ENCODE data around the gene HSPBP1.
"Not testable (repeated sequence)": the region's sequence is repeated elsewhere in the genome, so short reads cannot be mapped to it uniquely, and the experiment has no call there.

HSPBP1 gene

GRCh38 chr19:55231391-55232285 lies 48.3 kb downstream of the HSPBP1 start:
- no peak for DNase-seq

GRCh38 chr19:55230780-55231179 lies 49.1 kb downstream of the HSPBP1 start:
- DNase-seq = no peak

DNA sequence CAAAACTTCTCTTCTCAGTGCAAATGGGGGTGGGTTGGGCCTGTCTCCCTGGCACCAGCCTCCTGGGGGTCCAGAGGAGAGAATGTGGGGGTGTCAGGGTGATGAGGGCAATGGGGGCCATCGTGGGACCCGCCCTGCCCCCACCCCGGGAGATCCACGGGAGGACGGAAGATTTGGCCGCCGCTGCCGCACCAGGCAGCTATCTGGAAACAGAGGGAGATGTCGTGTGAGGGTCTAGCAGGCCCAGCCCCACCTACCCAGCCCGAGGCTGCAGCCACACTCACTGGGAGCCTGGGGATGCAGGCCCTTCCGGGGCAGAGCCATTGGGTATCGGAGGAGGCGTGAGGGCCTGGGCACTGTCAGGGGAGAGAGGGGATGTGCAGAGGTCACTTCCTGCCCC lies 49.6 kb downstream of the HSPBP1 start:
- no peak for DNase-seq

DNA sequence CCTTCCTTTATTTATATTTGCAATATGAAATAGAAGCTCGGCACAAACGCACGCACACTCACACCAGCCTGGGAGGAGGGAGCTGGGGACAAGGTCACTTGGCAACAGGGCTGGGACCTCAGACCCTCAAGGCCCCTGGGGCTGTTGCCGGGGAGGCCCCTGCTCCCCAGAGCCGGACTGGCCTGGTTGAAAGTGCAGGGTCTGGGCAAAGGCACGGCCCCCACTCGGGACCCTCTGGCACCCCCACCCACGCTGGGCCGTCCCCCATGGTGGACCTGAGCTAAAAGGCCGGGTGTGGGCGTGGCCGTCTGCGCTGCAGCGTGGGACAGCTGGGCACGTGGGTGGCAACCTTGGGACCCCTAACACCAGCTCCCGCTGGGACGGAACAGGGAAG lies 50.1 kb downstream of the HSPBP1 start:
- DNase-seq = no peak

DNA sequence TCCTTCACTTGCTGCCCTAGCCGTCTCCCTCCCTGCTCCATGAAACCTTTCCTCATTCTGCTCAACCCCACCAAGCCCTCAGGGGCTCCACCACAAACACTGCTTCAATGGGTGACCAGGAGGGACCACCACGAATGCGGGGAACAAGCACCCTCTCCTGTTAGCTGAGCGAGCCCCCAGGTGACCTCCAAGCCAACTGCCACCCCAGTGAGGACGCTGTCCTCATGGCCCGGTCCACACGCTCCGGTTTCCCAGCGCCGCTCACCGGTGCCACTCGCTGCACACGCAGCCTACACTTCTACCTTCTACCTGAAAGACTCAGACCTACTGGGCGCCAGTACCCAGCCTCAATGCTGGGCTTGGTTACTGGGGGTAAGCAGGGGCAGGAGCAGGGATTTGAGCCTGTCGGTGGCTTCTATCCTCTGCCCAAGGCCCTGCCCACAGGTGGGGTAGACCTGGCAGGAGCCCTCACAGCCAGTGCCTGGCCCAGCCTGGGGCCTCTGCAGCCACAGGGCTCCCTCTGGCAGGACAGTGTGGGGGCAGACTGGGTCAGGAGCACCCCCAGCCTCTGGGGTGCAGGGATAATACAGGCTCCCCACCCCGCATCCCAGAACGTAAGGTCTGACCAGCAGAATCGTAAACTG lies 50.6 kb downstream of the HSPBP1 start:
- DNase-seq = no peak

GRCh38 chr19:55228403-55229031 lies 51.4 kb downstream of the HSPBP1 start, which contains the start of gene TMEM86B:
Gene TMEM86B (minus strand): TSS chr19:55228763. CDS start chr19:55228741, 22 bp downstream.
- no peak for DNase-seq

GRCh38 chr19:55228015-55228391 lies 51.9 kb downstream of the HSPBP1 start:
- DNase-seq = no peak

DNA sequence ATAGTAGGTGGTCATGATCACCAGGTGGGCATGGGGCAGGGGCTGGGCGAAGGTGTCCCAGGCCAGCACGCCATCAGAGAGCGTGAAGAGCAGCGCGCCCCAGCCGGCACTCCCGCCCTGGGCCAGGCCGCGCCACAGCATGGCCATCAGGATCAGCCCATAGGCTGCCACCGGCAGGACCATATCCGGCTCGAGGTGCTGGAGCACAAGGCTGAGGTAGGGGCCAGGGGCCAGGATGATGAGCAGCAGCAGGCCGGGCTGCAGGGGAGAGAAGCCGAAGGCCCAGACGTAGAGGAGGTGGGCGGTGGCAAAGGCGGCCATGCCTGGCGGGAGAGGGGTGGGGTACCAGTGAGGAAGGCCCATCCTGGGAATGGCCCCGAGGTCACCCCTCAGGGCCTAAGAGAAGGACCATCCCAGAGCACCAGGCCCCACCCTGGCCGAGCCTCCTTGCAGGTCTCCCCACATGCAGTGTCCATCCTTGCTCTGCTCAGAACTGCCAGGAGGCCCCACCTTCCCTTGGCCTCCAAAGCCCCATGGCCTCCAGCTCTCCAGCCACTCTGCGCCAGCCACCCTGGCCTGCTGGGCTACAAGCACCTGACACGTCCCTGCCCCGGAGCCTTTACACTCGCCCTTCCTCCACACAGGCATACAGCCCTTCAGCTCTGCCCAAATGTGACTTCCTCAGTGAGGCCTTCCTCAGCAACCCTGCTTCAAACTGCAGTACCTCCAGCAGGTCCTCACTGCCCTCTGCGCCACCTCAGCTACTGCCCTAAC lies 52.5 kb downstream of the HSPBP1 start:
- DNase-seq = no peak

GRCh38 chr19:55226788-55227187 lies 53.1 kb downstream of the HSPBP1 start:
- no peak for DNase-seq

DNA sequence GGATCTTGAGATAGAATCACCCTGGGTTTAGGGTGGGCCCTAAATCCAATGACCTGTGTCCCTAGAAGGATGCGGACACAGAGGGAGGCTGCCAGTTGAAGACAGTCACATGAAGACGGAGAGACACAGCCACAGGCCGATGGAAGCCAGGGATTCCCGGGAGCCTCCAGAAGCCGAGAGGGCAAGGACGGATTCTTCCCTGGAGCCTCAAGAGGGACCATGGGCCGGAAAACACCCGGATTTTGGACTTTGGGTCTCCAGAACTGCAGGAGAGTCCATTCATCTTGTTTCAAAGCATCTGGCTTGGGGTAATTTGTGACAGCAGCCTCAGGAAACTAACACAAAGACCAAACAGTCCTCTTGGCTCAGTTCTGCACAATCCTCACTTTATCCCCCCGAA lies 53.6 kb downstream of the HSPBP1 start:
- no peak for DNase-seq

GRCh38 chr19:55225415-55225958 lies 54.4 kb downstream of the HSPBP1 start:
- no peak for DNase-seq

- not testable (repeated sequence) for DNase-seq
Observed at GRCh38 chr19:55224679-55225414, 55.1 kb downstream of the HSPBP1 start.

- no peak for DNase-seq
Observed at GRCh38 chr19:55224038-55224665, 55.8 kb downstream of the HSPBP1 start.

DNA sequence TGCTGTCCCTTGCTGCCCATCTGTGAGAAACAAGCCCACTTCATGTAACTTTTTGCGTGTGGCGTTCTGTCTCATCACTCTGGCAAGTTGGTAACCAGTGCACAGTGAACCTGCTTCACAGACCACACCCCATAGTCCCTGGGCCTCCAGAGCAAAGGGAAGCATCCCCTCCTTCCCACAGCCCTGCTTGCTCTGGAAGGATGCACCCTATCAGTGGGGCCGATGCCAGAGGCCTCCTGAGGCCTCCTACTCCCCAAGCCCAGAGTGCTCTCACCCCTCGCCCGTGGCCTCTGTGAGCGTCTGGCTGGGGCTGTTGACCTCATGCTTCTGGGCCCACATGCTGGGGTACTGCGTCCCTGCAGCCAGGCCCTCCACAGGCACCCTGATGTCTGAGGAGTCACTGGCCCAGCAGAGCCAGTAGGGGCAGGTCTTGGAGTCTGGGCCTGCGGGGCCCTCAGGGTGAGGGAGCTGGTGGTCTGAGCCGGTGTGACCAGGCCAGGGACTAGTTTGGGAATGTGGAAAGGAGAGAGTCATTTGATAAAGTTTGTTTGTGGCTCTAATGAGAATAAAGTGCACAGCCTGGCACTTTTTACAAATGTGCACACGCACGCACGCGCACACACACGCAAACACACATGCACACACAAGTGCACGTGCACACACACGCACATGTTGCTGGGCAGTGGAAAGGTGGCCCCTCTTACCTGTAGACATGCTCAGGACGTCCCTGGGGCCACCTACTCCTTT lies 56.4 kb downstream of the HSPBP1 start:
- no peak for DNase-seq

GRCh38 chr19:55220525-55220924 lies 59.4 kb downstream of the HSPBP1 start:
- no peak for DNase-seq

- peak; percentile 91 to 94 for DNase-seq
Observed at GRCh38 chr19:55216461-55217198, 63.3 kb downstream of the HSPBP1 start.

DNA sequence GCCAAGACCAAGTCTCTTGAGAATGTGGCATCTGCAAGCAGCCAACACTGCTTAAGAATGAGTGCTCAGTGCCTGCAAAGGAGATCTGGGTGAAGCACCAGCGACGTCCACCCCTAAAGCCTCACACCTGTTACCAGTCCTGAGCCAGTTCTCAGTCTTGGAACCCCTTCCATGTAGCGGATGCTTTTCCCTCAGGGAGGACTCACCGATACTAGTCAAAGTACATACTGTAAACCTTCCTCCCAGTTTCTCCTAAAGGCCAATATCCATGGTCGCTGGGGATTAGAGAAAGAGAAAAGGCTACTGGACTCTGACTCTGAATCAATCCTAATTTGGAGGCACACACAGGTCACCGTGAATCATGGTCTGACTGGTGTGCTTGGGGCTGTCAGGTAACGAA lies 66.4 kb downstream of the HSPBP1 start:
- no peak for DNase-seq

GRCh38 chr19:55212447-55212846 lies 67.5 kb downstream of the HSPBP1 start:
- peak; percentile 59 to 63 for DNase-seq

Data from inflammatory macrophage (primary cell).